ENCODE data around the gene NEK3.

NEK3 gene

GRCh38 chr13:52147225-52147624, 12.2 kb downstream of the NEK3 start:
- DNase-seq (no peak), ATAC-seq (ENCODE audit: insufficient read depth, low read depth) (no peak)
- Histone ChIP-seq H2AFZ (ENCODE audit: low read depth, low read length) (no peak overlapping the region), H4K20me1 (ENCODE audit: insufficient read depth, low read length) (no peaks in the 10 kb centered on the region), H3K4me2 (ENCODE audit: insufficient read depth, low read length) (no peak overlapping the region), H3K4me1 (ENCODE audit: insufficient read depth, low read length) (no peaks in the 10 kb centered on the region), H3K79me2 (ENCODE audit: insufficient read depth, low read length) (no peaks in the 10 kb centered on the region), H3K9me3 (ENCODE audit: insufficient read depth, low read length, severe bottlenecking) (no peaks in the 10 kb centered on the region), H3K36me3 (ENCODE audit: insufficient read depth, low read length) (no peaks in the 10 kb centered on the region), H3K4me3 (ENCODE audit: low read depth in 1 of 2, low read length in 2 of 2) (no peak overlapping the region), H3K9ac (ENCODE audit: low read depth, low read length) (no peak overlapping the region), H3K27me3 (ENCODE audit: insufficient read depth, low read length, poor library complexity) (no peaks in the 10 kb centered on the region), H3K27ac (ENCODE audit: low read length) (no peak overlapping the region)
- TF ChIP-seq EZH2 (IDR thresholded peaks at IDR 0.05; ENCODE audit: borderline replicate concordance, low read depth, low read length, severe bottlenecking), result no peak
- no peak for TF ChIP-seq CTCF (IDR thresholded peaks at IDR 0.05; ENCODE audit: borderline replicate concordance, extremely low read depth, low read length, poor library complexity, severe bottlenecking)

- H3K27me3 ChIP-seq (ENCODE audit: insufficient read depth, low read length, poor library complexity), result peaks cover 7% of the 10 kb centered on the region
- TF ChIP-seq CTCF (IDR thresholded peaks at IDR 0.05; ENCODE audit: borderline replicate concordance, extremely low read depth, low read length, poor library complexity, severe bottlenecking) (no peak), EZH2 (IDR thresholded peaks at IDR 0.05; ENCODE audit: borderline replicate concordance, low read depth, low read length, severe bottlenecking) (no peak)
- H4K20me1 ChIP-seq (ENCODE audit: insufficient read depth, low read length), result no peaks in the 10 kb centered on the region
- no peak for DNase-seq
- no peaks in the 10 kb centered on the region for H3K9me3 ChIP-seq (ENCODE audit: insufficient read depth, low read length, severe bottlenecking)
- no peaks in the 10 kb centered on the region for H3K4me1 ChIP-seq (ENCODE audit: insufficient read depth, low read length)
- no peak overlapping the region for H3K4me3 ChIP-seq (ENCODE audit: low read depth in 1 of 2, low read length in 2 of 2)
- H3K9ac ChIP-seq (ENCODE audit: low read depth, low read length), result no peak overlapping the region
- H3K36me3 ChIP-seq (ENCODE audit: insufficient read depth, low read length), result no peaks in the 10 kb centered on the region
- H3K79me2 ChIP-seq (ENCODE audit: insufficient read depth, low read length), result no peaks in the 10 kb centered on the region
- no peak overlapping the region for H3K4me2 ChIP-seq (ENCODE audit: insufficient read depth, low read length)
- H2AFZ ChIP-seq (ENCODE audit: low read depth, low read length), result no peak overlapping the region
- no peak for ATAC-seq (ENCODE audit: insufficient read depth, low read depth)
- no peak overlapping the region for H3K27ac ChIP-seq (ENCODE audit: low read length)
Measured at GRCh38 chr13:52141299-52141698, 18.1 kb downstream of the NEK3 start.

- Histone ChIP-seq H3K36me3 (ENCODE audit: insufficient read depth, low read length) (no peaks in the 10 kb centered on the region), H3K79me2 (ENCODE audit: insufficient read depth, low read length) (no peaks in the 10 kb centered on the region), H3K27ac (ENCODE audit: low read length) (no peak overlapping the region), H3K27me3 (ENCODE audit: insufficient read depth, low read length, poor library complexity) (peaks cover 29% of the 10 kb centered on the region), H4K20me1 (ENCODE audit: insufficient read depth, low read length) (no peaks in the 10 kb centered on the region), H3K4me2 (ENCODE audit: insufficient read depth, low read length) (no peak overlapping the region), H3K9me3 (ENCODE audit: insufficient read depth, low read length, severe bottlenecking) (no peaks in the 10 kb centered on the region), H3K4me3 (ENCODE audit: low read depth in 1 of 2, low read length in 2 of 2) (no peak overlapping the region), H3K4me1 (ENCODE audit: insufficient read depth, low read length) (no peaks in the 10 kb centered on the region), H3K9ac (ENCODE audit: low read depth, low read length) (no peak overlapping the region), H2AFZ (ENCODE audit: low read depth, low read length) (no peak overlapping the region)
- DNase-seq, result no peak
- ATAC-seq (ENCODE audit: insufficient read depth, low read depth), result no peak
- TF ChIP-seq CTCF (IDR thresholded peaks at IDR 0.05; ENCODE audit: borderline replicate concordance, extremely low read depth, low read length, poor library complexity, severe bottlenecking), result no peak
Measured at GRCh38 chr13:52137489-52137888, 21.9 kb downstream of the NEK3 start.

- no peak for TF ChIP-seq EZH2 (IDR thresholded peaks at IDR 0.05; ENCODE audit: borderline replicate concordance, low read depth, low read length, severe bottlenecking)
- no peak for TF ChIP-seq CTCF (IDR thresholded peaks at IDR 0.05; ENCODE audit: borderline replicate concordance, extremely low read depth, low read length, poor library complexity, severe bottlenecking)
- Histone ChIP-seq H3K27ac (ENCODE audit: low read length) (no peak overlapping the region), H2AFZ (ENCODE audit: low read depth, low read length) (no peak overlapping the region), H3K4me1 (ENCODE audit: insufficient read depth, low read length) (no peaks in the 10 kb centered on the region), H3K27me3 (ENCODE audit: insufficient read depth, low read length, poor library complexity) (peaks cover 36% of the 10 kb centered on the region), H3K9ac (ENCODE audit: low read depth, low read length) (no peak overlapping the region), H3K36me3 (ENCODE audit: insufficient read depth, low read length) (no peaks in the 10 kb centered on the region), H4K20me1 (ENCODE audit: insufficient read depth, low read length) (peaks cover 3% of the 10 kb centered on the region; the same call in 1 of the 2 replicates), H3K4me3 (ENCODE audit: low read depth in 1 of 2, low read length in 2 of 2) (no peak overlapping the region), H3K9me3 (ENCODE audit: insufficient read depth, low read length, severe bottlenecking) (no peaks in the 10 kb centered on the region), H3K4me2 (ENCODE audit: insufficient read depth, low read length) (no peak overlapping the region), H3K79me2 (ENCODE audit: insufficient read depth, low read length) (no peaks in the 10 kb centered on the region)
- ATAC-seq (ENCODE audit: insufficient read depth, low read depth) (no peak), DNase-seq (no peak)
Measured at GRCh38 chr13:52136763-52137162, 22.6 kb downstream of the NEK3 start.

Measured in DND-41 (cell line).